Right ventricle myocardium superior (tissue), 1 donor: ENCODE measurements around the gene GABBR2. TPM values are rescaled to one million over a fixed set of nuclear protein-coding genes. Genes with fewer than 3 reads are reported as not detected.

Experiments used
- ATAC-seq: fragments of 200-7000 bp; cut with Tn5 transposase; one replicate; pipeline ENCODE4 v1.9.1; 2020; ENCODE audit warnings: mild to moderate bottlenecking; ENCODE audit not compliant: poor library complexity
- DNase-seq: peaks from one replicate; pipeline ENCODE4 v3.0.0-alpha.2; 2020
- intact Hi-C: fragments of 100-400 bp; cut with DNase I; formaldehyde crosslinking; loops from one replicate; pipeline ENCODE4 v1.11.2; 2022
- total RNA-seq: library from RNA; stranded (reverse); fragmentation: NEBNext Ultra II Directional; extraction: Animal tissue kit (Norgen Biotek cat#: 25700); gene quantifications from one replicate; pipeline ENCODE4 v1.2.1, GENCODE V29; 2021
- donor health status: DM: no; HTN: yes; CAD: no; lungs with severe emphysema.

GABBR2 gene
- total RNA-seq, 1 donor from 2014 or later, result 0.30 TPM

GRCh38 chr9:98533866-98534265, 174.9 kb downstream of the GABBR2 start:
- intact Hi-C loops, result no loop called here
- ATAC-seq, result no peak
- no peak for DNase-seq

- no peak for DNase-seq
- intact Hi-C loops, result no loop called here
- ATAC-seq, result no peak
Observed at GRCh38 chr9:98533132-98533531, 175.6 kb downstream of the GABBR2 start.

GRCh38 chr9:98532574-98532973, 176.2 kb downstream of the GABBR2 start:
- no peak for ATAC-seq
- intact Hi-C loops, result no loop called here

GRCh38 chr9:98532147-98532546, 176.6 kb downstream of the GABBR2 start:
- intact Hi-C loops, result no loop called here
- ATAC-seq (no peak), DNase-seq (no peak)

More at GRCh38 chr9:98532574-98532973, 176.2 kb downstream of the GABBR2 start:
- no peak for DNase-seq

- ATAC-seq, result peak; percentile 31
- intact Hi-C loops, result no loop called here
- DNase-seq, result no peak
Observed at GRCh38 chr9:98530806-98531386, 177.8 kb downstream of the GABBR2 start.

GRCh38 chr9:98530275-98530674, 178.5 kb downstream of the GABBR2 start:
- DNase-seq, result no peak
- intact Hi-C loops, result no loop called here
- ATAC-seq, result no peak

GRCh38 chr9:98529841-98530240, 178.9 kb downstream of the GABBR2 start:
- intact Hi-C loops, result no loop called here
- DNase-seq, result no peak
- no peak for ATAC-seq

- no peak for DNase-seq
- no peak for ATAC-seq
- intact Hi-C loops, result loop anchor here (2.0 kb wide), 1 partner anchor 39 kb away; no protein-coding TSS in a partner anchor
Observed at GRCh38 chr9:98523231-98523901, 185.4 kb downstream of the GABBR2 start.

GRCh38 chr9:98522487-98522886, 186.2 kb downstream of the GABBR2 start:
- intact Hi-C loops, result loop anchor here (2.0 kb wide), 1 partner anchor 38 kb away; no protein-coding TSS in a partner anchor
- no peak for ATAC-seq
- DNase-seq, result no peak

- DNase-seq (no peak), ATAC-seq (no peak)
- intact Hi-C loops, result no loop called here
Observed at GRCh38 chr9:98521141-98521540, 187.6 kb downstream of the GABBR2 start.

GRCh38 chr9:98520221-98520960, 188.3 kb downstream of the GABBR2 start:
- ATAC-seq, result no peak

GRCh38 chr9:98519641-98520040, 189.1 kb downstream of the GABBR2 start:
- ATAC-seq (no peak), DNase-seq (no peak)
- intact Hi-C loops, result no loop called here

More at GRCh38 chr9:98520221-98520960, 188.3 kb downstream of the GABBR2 start:
- DNase-seq, result no peak
- intact Hi-C loops, result no loop called here

GRCh38 chr9:98518556-98518955, 190.2 kb downstream of the GABBR2 start:
- intact Hi-C loops, result no loop called here
- no peak for ATAC-seq
- DNase-seq, result no peak

GRCh38 chr9:98517761-98518160, 191.0 kb downstream of the GABBR2 start:
- intact Hi-C loops, result no loop called here
- DNase-seq, result no peak
- no peak for ATAC-seq

- intact Hi-C loops, result no loop called here
- DNase-seq (no peak), ATAC-seq (no peak)
Observed at GRCh38 chr9:98516897-98517503, 191.7 kb downstream of the GABBR2 start.

- ATAC-seq, result no peak
- DNase-seq, result no peak
- intact Hi-C loops, result no loop called here
Observed at GRCh38 chr9:98516205-98516896, 192.4 kb downstream of the GABBR2 start.

- no peak for ATAC-seq
- intact Hi-C loops, result no loop called here
- no peak for DNase-seq
Observed at GRCh38 chr9:98515506-98516204, 193.1 kb downstream of the GABBR2 start.

GRCh38 chr9:98514841-98515240, 193.9 kb downstream of the GABBR2 start:
- ATAC-seq (no peak), DNase-seq (no peak)
- intact Hi-C loops, result no loop called here
